ENCODE data around the gene CCDC192.
"Not testable (repeated sequence)": the region's sequence is repeated elsewhere in the genome, so short reads cannot be mapped to it uniquely, and the experiment has no call there.

CCDC192 gene

GRCh38 chr5:127758766-127759283 lies 55.6 kb downstream of the CCDC192 start:
- no peak for DNase-seq (ENCODE audit: low read depth in 2 of 3, low spot score in 2 of 3)

GRCh38 chr5:127761869-127762268 lies 58.7 kb downstream of the CCDC192 start:
- DNase-seq (ENCODE audit: low read depth in 2 of 3, low spot score in 2 of 3): no peak

- DNase-seq (ENCODE audit: low read depth in 2 of 3, low spot score in 2 of 3): no peak
Measured at GRCh38 chr5:127762412-127762811, 59.2 kb downstream of the CCDC192 start.

GRCh38 chr5:127766676-127767335 lies 63.6 kb downstream of the CCDC192 start:
- no peak for DNase-seq (ENCODE audit: low read depth in 2 of 3, low spot score in 2 of 3)

GRCh38 chr5:127769386-127769785 lies 66.2 kb downstream of the CCDC192 start:
- no peak for DNase-seq (ENCODE audit: low read depth in 2 of 3, low spot score in 2 of 3)

GRCh38 chr5:127770272-127770671 lies 67.1 kb downstream of the CCDC192 start:
- DNase-seq (ENCODE audit: low read depth in 2 of 3, low spot score in 2 of 3): no peak

- DNase-seq (ENCODE audit: low read depth in 2 of 3, low spot score in 2 of 3): no peak
Measured at GRCh38 chr5:127772531-127772930, 69.3 kb downstream of the CCDC192 start.

GRCh38 chr5:127774221-127774620 lies 71.0 kb downstream of the CCDC192 start:
- no peak for DNase-seq (ENCODE audit: low read depth in 2 of 3, low spot score in 2 of 3)

- DNase-seq (ENCODE audit: low read depth in 2 of 3, low spot score in 2 of 3): no peak
Measured at GRCh38 chr5:127776477-127776876, 73.3 kb downstream of the CCDC192 start.

GRCh38 chr5:127777957-127778356 lies 74.8 kb downstream of the CCDC192 start:
- no peak for DNase-seq (ENCODE audit: low read depth in 2 of 3, low spot score in 2 of 3)

- not testable (repeated sequence) for DNase-seq (ENCODE audit: low read depth in 2 of 3, low spot score in 2 of 3)
Measured at GRCh38 chr5:127782450-127782849, 79.3 kb downstream of the CCDC192 start.

GRCh38 chr5:127785098-127785927 lies 82.1 kb downstream of the CCDC192 start:
- DNase-seq (ENCODE audit: low read depth in 2 of 3, low spot score in 2 of 3): no peak

- DNase-seq (ENCODE audit: low read depth in 2 of 3, low spot score in 2 of 3): no peak
Measured at GRCh38 chr5:127791439-127791838, 88.2 kb downstream of the CCDC192 start.

- DNase-seq (ENCODE audit: low read depth in 2 of 3, low spot score in 2 of 3): not testable (repeated sequence)
Measured at GRCh38 chr5:127791908-127792307, 88.7 kb downstream of the CCDC192 start.

GRCh38 chr5:127793052-127793451 lies 89.9 kb downstream of the CCDC192 start:
- DNase-seq (ENCODE audit: low read depth in 2 of 3, low spot score in 2 of 3): no peak

GRCh38 chr5:127793879-127794278 lies 90.7 kb downstream of the CCDC192 start:
- DNase-seq (ENCODE audit: low read depth in 2 of 3, low spot score in 2 of 3): no peak

- DNase-seq (ENCODE audit: low read depth in 2 of 3, low spot score in 2 of 3): no peak
Measured at GRCh38 chr5:127796211-127796610, 93.0 kb downstream of the CCDC192 start.

- DNase-seq (ENCODE audit: low read depth in 2 of 3, low spot score in 2 of 3): no peak
Measured at GRCh38 chr5:127799293-127799905, 96.2 kb downstream of the CCDC192 start.

- no peak for DNase-seq (ENCODE audit: low read depth in 2 of 3, low spot score in 2 of 3)
Measured at GRCh38 chr5:127801751-127802476, 98.7 kb downstream of the CCDC192 start.

- DNase-seq (ENCODE audit: low read depth in 2 of 3, low spot score in 2 of 3): no peak
Measured at GRCh38 chr5:127802477-127802865, 99.3 kb downstream of the CCDC192 start.

- DNase-seq (ENCODE audit: low read depth in 2 of 3, low spot score in 2 of 3): no peak
Measured at GRCh38 chr5:127804886-127805426, 101.8 kb downstream of the CCDC192 start.
